ENCODE measurements around the gene C19orf53.
"Not testable (repeated sequence)": the region's sequence is repeated elsewhere in the genome, so short reads cannot be mapped to it uniquely, and the experiment has no call there.

Gene C19orf53

GRCh38 chr19:13764101-13764807, 10.0 kb upstream of the C19orf53 start, which contains the start of gene MRI1:
MRI1 (plus strand) TSS chr19:13764522; CDS start chr19:13764589, 67 bp downstream.
- no peak for DNase-seq

- DNase-seq, result no peak
Measured at GRCh38 chr19:13764821-13765394, 9.3 kb upstream of the C19orf53 start.

GRCh38 chr19:13765395-13766094, 8.7 kb upstream of the C19orf53 start:
- no peak for DNase-seq

- no peak for DNase-seq
Measured at GRCh38 chr19:13766095-13766481, 8.2 kb upstream of the C19orf53 start.

GRCh38 chr19:13768510-13768909, 5.7 kb upstream of the C19orf53 start:
- DNase-seq, result no peak

- DNase-seq, result no peak
Measured at GRCh38 chr19:13770013-13770635, 4.1 kb upstream of the C19orf53 start.

GRCh38 chr19:13778398-13778797, 4.1 kb downstream of the C19orf53 start:
- DNase-seq, result no peak

GRCh38 chr19:13778847-13779246, 4.6 kb downstream of the C19orf53 start:
- no peak for DNase-seq

- not testable (repeated sequence) for DNase-seq
Measured at GRCh38 chr19:13779794-13780193, 5.5 kb downstream of the C19orf53 start.

GRCh38 chr19:13781547-13781946, 7.3 kb downstream of the C19orf53 start:
- no peak for DNase-seq

GRCh38 chr19:13782537-13782936, 8.3 kb downstream of the C19orf53 start:
- no peak for DNase-seq

GRCh38 chr19:13783565-13784500, 9.6 kb downstream of the C19orf53 start:
- no peak for DNase-seq

- no peak for DNase-seq
Measured at GRCh38 chr19:13784731-13785452, 10.6 kb downstream of the C19orf53 start.

GRCh38 chr19:13788991-13789390, 14.7 kb downstream of the C19orf53 start:
- DNase-seq, result no peak

- DNase-seq, result peak; percentile 91
Measured at GRCh38 chr19:13790354-13790753, 16.1 kb downstream of the C19orf53 start.

GRCh38 chr19:13793317-13793716, 19.1 kb downstream of the C19orf53 start:
- DNase-seq, result not testable (repeated sequence)

- DNase-seq, result no peak
Measured at GRCh38 chr19:13794398-13794756, 20.1 kb downstream of the C19orf53 start.

- peak; percentile 84 for DNase-seq
Measured at GRCh38 chr19:13794757-13795589, 20.7 kb downstream of the C19orf53 start, which contains the start of gene ZSWIM4. ZSWIM4 (plus strand) TSS chr19:13795443; CDS start chr19:13795649, 206 bp downstream.

GRCh38 chr19:13795595-13796300, 21.5 kb downstream of the C19orf53 start:
- DNase-seq, result no peak

All from SIG-M5 (cell line).